HG02884 (cell line): ENCODE measurements around the gene RPS17.
"Not testable (repeated sequence)": the region's sequence is repeated elsewhere in the genome, so short reads cannot be mapped to it uniquely, and the experiment has no call there.

Experiments
- ATAC-seq: cut with Tn5 transposase; IDR thresholded peaks from one replicate; pipeline ENCODE4 v1.9.1; 2021; ENCODE audit warnings: mild to moderate bottlenecking, moderate library complexity; ENCODE audit not compliant: unreplicated experiment

Gene RPS17

GRCh38 chr15:82513587-82513986 lies 26.7 kb downstream of the RPS17 start:
- not testable (repeated sequence) for ATAC-seq

DNA sequence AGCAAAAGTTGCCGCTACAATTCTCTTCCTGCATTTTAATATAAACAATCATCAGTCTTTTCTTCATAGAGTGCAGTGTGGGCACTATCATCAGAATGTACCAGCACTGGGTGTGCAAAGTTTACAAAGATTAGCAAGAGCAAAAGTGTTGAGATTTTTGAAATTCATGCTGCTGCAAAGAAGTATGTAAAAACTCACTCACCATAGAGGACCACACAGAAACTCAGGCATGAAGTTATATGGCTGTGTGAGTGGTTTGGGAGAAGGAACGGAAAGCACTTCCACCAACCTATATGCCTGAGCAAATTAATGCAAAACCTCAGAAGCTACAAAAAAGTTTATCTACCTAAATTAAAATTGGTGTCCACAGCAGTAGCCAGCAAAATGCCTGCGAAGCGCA lies 32.6 kb downstream of the RPS17 start:
- ATAC-seq, result not testable (repeated sequence)

DNA sequence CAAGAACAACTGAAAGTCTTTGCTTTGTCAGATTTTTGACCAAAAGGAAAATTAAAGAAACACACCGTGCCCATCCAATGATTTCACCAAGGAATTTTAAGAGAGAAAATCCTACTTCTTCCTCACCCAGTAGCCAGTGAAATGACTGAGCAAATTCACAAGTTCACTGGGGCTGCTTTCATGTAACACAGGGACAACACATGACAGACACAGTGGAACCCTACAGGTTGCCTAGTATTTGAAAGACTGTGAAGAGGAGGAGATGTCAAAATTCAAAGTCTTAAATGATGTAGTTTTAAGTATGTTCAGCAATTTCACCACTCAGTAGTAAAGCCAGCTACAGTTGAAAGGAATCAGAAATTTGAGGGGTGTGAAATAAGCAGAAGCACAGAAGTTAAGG lies 33.2 kb downstream of the RPS17 start:
- not testable (repeated sequence) for ATAC-seq

DNA sequence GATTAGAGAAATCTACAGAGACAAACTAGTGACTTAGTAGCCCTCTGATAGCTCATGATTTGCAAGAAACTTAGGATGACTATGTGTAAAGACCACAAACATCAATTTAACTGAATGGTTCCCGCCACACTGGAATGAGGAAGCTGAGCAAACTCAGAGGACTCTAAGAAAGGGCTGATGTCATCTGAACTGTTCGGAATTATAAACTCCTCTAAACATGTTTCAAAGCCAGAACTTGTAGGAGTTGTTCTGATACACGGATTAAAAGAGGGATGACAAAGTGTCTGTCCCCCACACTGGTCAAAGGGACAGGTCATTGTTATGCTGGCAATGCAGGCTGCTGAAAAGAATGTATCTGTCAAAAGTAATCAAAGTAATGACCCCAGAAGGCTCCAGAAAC lies 34.4 kb downstream of the RPS17 start:
- not testable (repeated sequence) for ATAC-seq

DNA sequence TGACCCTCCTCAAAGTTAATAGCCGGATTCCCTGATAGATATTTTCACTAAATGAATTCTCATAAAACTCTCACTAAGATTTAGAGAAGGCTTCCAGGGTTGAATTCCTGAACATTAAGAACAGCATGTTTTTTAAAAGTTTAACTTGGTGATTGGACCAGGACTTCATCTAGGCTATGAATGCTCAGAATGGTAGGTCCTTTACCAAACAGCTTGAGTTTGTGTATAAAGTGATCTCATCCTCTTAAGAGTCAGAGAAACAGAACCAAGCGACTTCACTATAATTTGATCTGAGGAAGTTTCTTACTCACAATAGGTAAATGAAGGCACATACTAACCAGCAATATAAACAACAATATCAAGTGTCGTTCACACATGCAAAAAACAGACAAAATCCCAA lies 36.2 kb downstream of the RPS17 start:
- ATAC-seq, result not testable (repeated sequence)

- not testable (repeated sequence) for ATAC-seq
Measured at GRCh38 chr15:82502700-82503339, 37.4 kb downstream of the RPS17 start.

DNA sequence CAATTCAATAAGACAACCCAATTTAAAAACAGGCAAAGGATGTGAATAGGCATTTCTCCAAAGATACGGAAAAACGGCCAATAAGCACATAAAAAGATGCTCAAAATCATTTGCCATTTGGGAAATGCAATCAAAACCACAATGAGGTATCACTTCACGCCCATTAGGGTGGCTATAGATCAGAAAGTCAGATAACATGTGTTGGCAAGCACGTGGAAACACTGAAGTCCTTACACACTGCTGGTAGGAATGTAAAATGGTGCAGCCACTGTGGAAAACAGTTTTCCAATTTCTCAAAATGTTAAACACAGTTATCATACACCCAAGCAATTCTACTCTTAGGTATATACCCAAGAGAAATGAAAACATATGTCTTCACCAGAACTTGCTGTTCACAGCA lies 39.5 kb downstream of the RPS17 start:
- not testable (repeated sequence) for ATAC-seq

- not testable (repeated sequence) for ATAC-seq
Measured at GRCh38 chr15:82497978-82498377, 42.3 kb downstream of the RPS17 start.

DNA sequence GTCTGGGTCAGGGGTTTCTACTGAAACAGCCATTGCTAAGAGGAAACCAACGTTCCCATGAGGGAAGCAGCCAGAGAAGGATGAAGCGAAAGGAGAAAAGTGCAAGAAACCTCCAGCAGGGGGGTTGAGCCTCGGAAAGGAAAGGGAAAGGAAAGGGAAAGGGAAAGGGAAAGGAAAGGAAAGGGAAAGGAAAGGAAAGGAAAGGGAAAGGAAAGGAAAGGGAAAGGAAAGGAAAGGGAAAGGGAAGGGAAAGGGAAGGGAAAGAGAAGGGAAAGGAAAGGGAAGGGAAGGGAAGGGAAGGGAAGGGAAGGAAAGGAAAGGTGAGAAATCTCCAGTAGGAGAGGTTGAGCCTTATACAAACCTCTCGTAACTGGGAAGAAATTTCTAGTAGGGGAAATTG lies 52.0 kb downstream of the RPS17 start:
- ATAC-seq, result not testable (repeated sequence)

DNA sequence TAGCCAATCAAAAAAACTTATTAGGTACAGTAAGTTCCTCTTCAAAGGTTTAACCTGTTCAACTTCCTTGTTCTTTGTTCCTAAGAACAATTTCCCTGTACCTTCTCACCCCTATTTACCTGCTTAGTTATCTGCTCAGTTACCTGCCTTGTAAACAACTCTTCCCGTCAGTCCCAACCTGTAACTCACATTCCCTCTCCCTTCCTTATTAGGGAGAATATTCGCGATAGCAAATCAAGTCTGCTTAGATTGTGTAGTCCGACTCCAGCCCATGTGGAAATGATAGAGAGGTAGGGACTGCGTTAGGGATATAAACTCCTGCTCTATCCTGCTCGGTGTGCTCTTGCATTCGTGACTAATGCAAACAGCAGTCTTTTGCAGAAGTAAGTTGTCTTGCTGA lies 53.2 kb downstream of the RPS17 start:
- not testable (repeated sequence) for ATAC-seq
